Measurements from ENCODE around the gene TGFBR3.

The TGFBR3 gene

DNA sequence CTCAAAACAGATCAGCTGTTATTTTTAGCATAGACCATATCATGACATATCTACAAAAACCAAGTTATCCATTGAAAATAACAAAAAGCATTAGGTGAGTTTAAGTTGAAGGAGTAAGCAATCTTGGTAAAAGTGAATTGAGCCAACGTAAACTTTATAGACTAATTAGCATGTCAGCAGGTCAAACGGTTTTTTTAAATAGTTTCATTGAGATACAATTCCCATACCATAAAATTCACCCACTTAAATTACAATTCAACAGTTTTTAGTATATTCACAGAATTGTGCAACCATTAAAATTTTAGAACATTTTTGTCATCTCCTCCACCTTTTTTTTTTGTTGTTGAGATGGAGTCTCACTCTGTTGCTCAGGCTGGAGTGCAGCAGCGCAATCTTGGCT, 92.1 kb downstream of the TGFBR3 start:
- H3K9me3 Mint-ChIP-seq = no peaks in the 10 kb centered on the region
- H3K4me1 Mint-ChIP-seq (ENCODE audit: low read depth in 2 of 2) = peaks cover 40 to 58% of the 10 kb centered on the region in 2 donors
- H3K4me3 Mint-ChIP-seq = no peak overlapping the region
- no peaks in the 10 kb centered on the region for H3K27me3 Mint-ChIP-seq
- ATAC-seq (replicated peaks) (no peak), DNase-seq (no peak)
- no peak overlapping the region for H3K27ac Mint-ChIP-seq
- H3K36me3 Mint-ChIP-seq (ENCODE audit: insufficient read depth) = peaks cover 30% of the 10 kb centered on the region

DNA sequence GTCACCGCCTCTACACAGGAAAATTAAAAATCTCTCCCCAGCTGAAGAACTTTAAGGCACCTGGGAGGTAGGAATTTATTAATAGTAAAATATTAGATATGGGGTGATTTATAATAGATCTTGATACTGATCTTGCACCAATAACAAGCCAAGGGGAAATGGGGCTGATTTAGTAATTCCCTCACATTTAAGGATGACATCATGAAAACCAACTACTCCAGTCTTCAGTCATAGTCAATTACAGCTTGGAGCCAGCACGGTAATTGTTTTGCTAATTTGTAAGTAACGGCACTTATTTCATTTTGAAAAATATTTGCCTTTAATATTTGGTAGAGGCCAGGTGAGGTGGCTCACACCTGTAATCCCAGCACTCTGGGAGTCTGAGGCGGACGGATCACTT, 92.8 kb downstream of the TGFBR3 start:
- no peak overlapping the region for H3K4me3 Mint-ChIP-seq
- H3K36me3 Mint-ChIP-seq (ENCODE audit: insufficient read depth) = peaks cover 30% of the 10 kb centered on the region
- H3K27me3 Mint-ChIP-seq = no peaks in the 10 kb centered on the region
- peaks cover 35 to 54% of the 10 kb centered on the region in 2 donors for H3K4me1 Mint-ChIP-seq (ENCODE audit: low read depth in 2 of 2)
- DNase-seq (no peak), ATAC-seq (replicated peaks) (no peak)
- H3K9me3 Mint-ChIP-seq = no peaks in the 10 kb centered on the region
- peak overlapping the region in 1 of 2 donors; percentile 58 for H3K27ac Mint-ChIP-seq

DNA sequence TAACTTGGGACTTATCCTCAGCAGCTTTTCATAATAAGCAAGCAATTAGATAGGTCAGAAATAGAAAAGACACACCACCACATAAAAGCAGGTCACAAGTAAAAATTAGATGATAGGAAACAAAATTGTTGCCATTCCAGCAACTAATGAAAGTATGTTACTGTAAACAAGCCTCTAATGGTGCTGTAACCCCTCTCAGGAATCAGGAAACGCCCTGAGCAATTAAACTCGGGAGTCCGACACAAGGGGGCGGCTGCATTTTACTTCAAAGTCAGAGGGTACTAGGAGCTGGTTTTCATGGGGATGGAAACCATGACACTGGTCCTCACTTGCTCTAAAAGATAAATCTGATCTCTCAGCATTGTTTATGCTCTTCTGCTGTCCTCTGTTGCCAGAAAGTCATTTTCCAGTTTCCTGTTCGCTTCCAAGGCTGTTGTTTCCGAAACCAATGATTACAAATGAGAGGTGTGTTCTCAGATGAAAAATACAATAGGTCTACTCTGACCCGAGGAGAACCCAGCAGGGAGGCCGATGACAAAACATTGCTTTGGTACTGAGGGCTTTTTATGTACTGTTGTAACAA, 93.4 kb downstream of the TGFBR3 start:
- H3K4me3 Mint-ChIP-seq = peak overlapping the region in 1 of 2 donors; percentile 55
- H3K4me1 Mint-ChIP-seq (ENCODE audit: low read depth in 2 of 2) = peaks cover 36 to 57% of the 10 kb centered on the region in 2 donors
- no peaks in the 10 kb centered on the region for H3K9me3 Mint-ChIP-seq
- no peak for ATAC-seq (replicated peaks)
- no peaks in the 10 kb centered on the region for H3K27me3 Mint-ChIP-seq
- DNase-seq = no peak
- H3K36me3 Mint-ChIP-seq (ENCODE audit: insufficient read depth) = peaks cover 32% of the 10 kb centered on the region
- H3K27ac Mint-ChIP-seq = peak overlapping the region; percentile 58 to 90

DNA sequence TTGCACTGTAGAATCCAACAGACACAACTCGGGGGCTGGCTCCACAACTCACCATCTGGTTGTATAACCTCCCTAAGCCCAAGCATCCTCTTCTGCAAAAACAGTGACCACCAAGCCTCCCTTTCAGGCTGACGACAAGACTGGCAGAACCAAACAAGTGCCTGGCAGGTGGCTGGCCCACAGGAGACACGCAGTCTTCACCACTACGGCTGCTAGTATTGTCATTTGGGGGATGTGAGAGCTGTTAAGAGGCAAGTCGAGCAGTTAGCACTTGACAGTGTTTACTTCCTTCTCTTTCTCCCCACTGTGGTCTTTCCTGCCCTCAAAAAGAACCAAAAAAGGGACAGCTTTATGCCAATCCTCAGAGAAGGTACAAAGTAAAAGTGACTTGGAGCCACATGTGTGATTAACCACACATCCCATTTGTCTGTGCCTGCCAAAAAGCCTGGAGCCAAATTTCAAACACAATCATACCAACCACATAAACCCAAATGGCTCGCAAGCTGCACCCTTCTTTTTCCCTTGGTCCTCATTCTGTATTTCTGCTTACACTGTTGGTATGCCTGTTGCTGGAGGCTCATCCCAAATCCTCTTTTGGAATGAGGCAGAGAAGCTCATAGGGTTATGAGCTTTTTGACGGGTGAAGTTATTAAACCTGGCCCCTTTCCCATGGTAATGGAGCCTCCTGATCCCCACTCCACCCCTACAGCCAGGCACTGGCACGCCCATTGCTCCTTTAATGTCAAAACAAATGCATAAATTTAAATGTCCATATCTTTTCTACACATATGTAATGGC, 94.1 kb downstream of the TGFBR3 start:
- peak overlapping the region; percentile 58 to 90 for H3K27ac Mint-ChIP-seq
- peaks cover 34 to 59% of the 10 kb centered on the region in 2 donors for H3K4me1 Mint-ChIP-seq (ENCODE audit: low read depth in 2 of 2)
- peak; percentile 83 for ATAC-seq (replicated peaks)

DNA sequence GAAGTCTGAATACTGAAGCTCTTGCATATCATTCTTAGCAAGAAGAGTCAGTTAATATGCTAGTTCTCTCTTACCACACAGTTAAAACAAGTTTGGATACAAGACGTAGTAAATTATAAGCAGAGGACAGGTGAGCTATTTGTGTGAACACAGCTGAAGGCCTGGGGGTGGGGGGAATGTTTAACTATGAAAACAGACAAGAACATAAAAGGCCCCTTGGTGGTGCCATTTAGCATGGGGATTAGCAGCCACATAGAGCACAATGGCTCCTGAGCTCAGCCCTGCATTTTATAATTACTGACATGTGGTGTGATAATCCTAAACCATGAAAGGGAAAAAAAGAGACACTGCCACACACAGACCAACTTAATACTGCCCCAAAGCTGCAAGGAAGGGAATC, 94.8 kb downstream of the TGFBR3 start:
- H3K36me3 Mint-ChIP-seq (ENCODE audit: insufficient read depth) = peaks cover 32% of the 10 kb centered on the region
- peak overlapping the region; percentile 5 to 55 for H3K4me3 Mint-ChIP-seq
- ATAC-seq (replicated peaks) (no peak), DNase-seq (no peak)
- no peaks in the 10 kb centered on the region for H3K27me3 Mint-ChIP-seq
- no peaks in the 10 kb centered on the region for H3K9me3 Mint-ChIP-seq
- peak overlapping the region; percentile 58 to 90 for H3K27ac Mint-ChIP-seq
- H3K4me1 Mint-ChIP-seq (ENCODE audit: low read depth in 2 of 2) = peaks cover 35 to 63% of the 10 kb centered on the region in 2 donors

More for the DNA sequence above, 94.1 kb downstream of the TGFBR3 start:
- no peaks in the 10 kb centered on the region for H3K27me3 Mint-ChIP-seq
- H3K36me3 Mint-ChIP-seq (ENCODE audit: insufficient read depth) = peaks cover 35% of the 10 kb centered on the region
- H3K4me3 Mint-ChIP-seq = peak overlapping the region; percentile 5 to 55
- DNase-seq = peak in 1 of 3 experiments; percentile 8
- no peaks in the 10 kb centered on the region for H3K9me3 Mint-ChIP-seq

DNA sequence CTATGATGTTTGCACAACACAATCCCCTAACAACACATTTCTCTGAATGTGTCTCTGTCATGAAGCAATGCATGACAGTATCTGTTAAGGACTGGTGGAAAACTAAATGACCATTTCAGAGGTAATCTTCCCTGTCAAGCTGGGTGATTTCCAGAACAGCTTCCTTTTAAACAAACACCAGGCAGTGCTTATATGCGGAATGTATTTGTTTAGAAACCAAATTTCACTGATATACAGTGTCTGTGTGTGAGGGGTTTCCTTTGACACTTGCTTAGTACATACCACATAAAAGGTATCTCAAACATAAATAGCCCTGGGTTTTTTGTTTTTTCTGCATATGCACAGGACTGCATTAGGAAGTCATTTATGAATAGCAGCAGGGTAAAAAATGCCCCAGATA, 95.6 kb downstream of the TGFBR3 start:
- no peaks in the 10 kb centered on the region for H3K27me3 Mint-ChIP-seq
- no peak for DNase-seq
- peak overlapping the region; percentile 5 to 55 for H3K4me3 Mint-ChIP-seq
- H3K27ac Mint-ChIP-seq = peak overlapping the region in 1 of 2 donors; percentile 58
- no peaks in the 10 kb centered on the region for H3K9me3 Mint-ChIP-seq
- peaks cover 36 to 64% of the 10 kb centered on the region in 2 donors for H3K4me1 Mint-ChIP-seq (ENCODE audit: low read depth in 2 of 2)
- H3K36me3 Mint-ChIP-seq (ENCODE audit: insufficient read depth) = peaks cover 31% of the 10 kb centered on the region
- ATAC-seq (replicated peaks) = peak; percentile 28

DNA sequence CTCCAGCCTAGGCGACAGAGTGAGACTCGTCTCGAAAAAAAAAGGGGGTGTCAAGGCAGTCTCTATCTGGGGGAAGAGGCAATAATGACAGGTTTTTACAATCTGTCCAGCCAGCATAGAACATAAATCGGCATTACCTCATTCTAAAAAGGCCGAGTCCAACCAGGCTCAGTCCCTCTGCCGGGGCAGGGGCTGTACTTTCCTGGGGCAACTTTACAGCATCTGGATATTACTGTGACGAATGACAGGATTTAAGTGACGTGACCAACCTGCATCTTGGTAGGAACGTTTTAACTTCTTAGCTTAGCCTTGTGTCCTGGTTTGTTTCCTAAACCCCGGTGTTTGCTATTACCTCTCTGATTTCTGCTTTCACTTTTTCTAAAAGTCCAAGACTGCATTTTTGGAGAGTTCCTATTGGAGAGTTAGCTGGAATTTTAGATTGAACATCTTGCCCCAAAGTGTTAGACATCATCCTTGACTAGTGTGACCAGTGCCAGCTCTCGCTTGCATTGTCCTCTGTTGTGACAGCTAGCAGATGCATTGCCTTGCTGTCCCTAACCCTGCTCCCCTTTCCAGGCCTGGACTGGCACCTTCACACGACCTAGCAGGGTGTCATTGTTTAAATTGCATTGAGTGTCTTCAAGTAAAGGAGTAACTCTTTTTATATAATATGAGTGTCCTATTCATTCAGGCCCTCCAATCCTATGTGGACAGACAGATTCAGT, 96.5 kb downstream of the TGFBR3 start:
- no peaks in the 10 kb centered on the region for H3K9me3 Mint-ChIP-seq
- no peak for DNase-seq
- no peak overlapping the region for H3K4me3 Mint-ChIP-seq
- no peak overlapping the region for H3K27ac Mint-ChIP-seq
- H3K4me1 Mint-ChIP-seq (ENCODE audit: low read depth in 2 of 2) = peaks cover 40 to 71% of the 10 kb centered on the region in 2 donors
- H3K36me3 Mint-ChIP-seq (ENCODE audit: insufficient read depth) = peaks cover 23% of the 10 kb centered on the region
- H3K27me3 Mint-ChIP-seq = no peaks in the 10 kb centered on the region
- ATAC-seq (replicated peaks) = no peak

DNA sequence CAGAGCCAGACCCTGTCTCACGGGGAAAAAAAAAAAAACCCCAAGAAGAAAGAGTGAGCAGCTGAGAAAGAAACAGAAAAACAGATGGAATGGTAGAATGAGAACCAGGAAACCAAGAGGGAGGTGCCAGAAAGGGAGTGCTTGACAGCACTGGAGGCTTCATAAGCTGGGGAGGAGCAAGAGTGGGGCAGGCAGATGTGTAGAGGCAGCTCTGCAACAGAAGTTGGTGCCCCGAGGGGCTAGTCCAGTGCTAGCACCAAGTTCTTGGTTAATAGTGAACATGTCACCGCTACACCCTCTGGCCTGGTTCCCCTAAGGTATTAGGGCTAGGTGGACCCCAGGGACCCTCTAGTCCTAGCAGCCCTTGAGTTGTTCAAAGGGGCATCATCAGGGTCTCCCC, 98.0 kb downstream of the TGFBR3 start:
- Mint-ChIP-seq H3K27ac (peak overlapping the region; percentile 85 to 88), H3K36me3 (ENCODE audit: insufficient read depth) (peaks cover 27% of the 10 kb centered on the region), H3K4me3 (peak overlapping the region in 1 of 2 donors; percentile 57), H3K27me3 (no peaks in the 10 kb centered on the region), H3K9me3 (no peaks in the 10 kb centered on the region), H3K4me1 (ENCODE audit: low read depth in 2 of 2) (peaks cover 45 to 70% of the 10 kb centered on the region in 2 donors)
- DNase-seq (no peak), ATAC-seq (replicated peaks) (no peak)

DNA sequence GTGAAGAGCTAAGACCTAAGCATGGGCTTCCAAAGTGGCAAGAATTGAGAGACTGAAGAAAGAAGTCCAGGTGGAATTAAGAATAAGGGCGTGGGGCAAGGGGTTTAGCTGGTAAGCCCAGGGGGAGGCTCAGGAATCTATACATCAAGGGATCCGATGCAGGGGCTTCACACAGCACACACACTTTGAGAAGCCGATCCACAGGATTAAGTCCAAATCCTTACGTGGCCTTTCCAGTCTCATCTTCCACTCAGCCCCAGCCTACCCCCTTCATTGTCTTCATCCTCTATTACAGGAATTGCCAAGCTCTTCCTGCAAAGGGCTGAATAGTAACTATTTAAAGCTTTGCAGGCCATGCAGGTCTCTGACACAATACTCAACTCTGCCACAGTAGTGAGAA, 101.3 kb downstream of the TGFBR3 start:
- Mint-ChIP-seq H3K27me3 (no peaks in the 10 kb centered on the region), H3K27ac (peak overlapping the region in 1 of 2 donors; percentile 4)

DNA sequence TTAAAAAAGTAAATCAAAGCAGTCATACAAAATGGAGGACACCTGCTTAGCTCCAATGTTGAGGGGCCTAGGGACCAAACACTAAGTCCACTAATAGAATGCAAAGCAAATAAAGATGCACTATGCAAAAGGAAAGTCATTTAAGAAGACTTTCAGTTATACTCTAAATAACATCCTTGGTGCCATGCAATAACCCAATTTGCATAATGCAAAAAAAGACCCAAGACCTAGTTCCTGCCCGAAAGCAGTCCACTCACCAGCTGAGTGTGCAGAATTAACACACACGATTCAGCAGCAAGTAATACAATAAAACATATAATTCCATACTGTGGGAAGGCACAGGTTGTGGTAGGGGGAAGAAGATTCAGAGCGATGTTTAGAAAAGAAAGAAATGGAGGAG, 101.8 kb downstream of the TGFBR3 start:
- H3K36me3 Mint-ChIP-seq (ENCODE audit: insufficient read depth) = peaks cover 42% of the 10 kb centered on the region
- peak overlapping the region in 1 of 2 donors; percentile 4 for H3K27ac Mint-ChIP-seq
- peaks cover 25 to 60% of the 10 kb centered on the region in 2 donors for H3K4me1 Mint-ChIP-seq (ENCODE audit: low read depth in 2 of 2)
- no peaks in the 10 kb centered on the region for H3K9me3 Mint-ChIP-seq
- no peak for ATAC-seq (replicated peaks)
- no peaks in the 10 kb centered on the region for H3K27me3 Mint-ChIP-seq
- no peak overlapping the region for H3K4me3 Mint-ChIP-seq
- no peak for DNase-seq

More for the DNA sequence above, 101.3 kb downstream of the TGFBR3 start:
- H3K36me3 Mint-ChIP-seq (ENCODE audit: insufficient read depth) = peaks cover 44% of the 10 kb centered on the region
- no peak overlapping the region for H3K4me3 Mint-ChIP-seq
- DNase-seq (no peak), ATAC-seq (replicated peaks) (no peak)
- peaks cover 26 to 58% of the 10 kb centered on the region in 2 donors for H3K4me1 Mint-ChIP-seq (ENCODE audit: low read depth in 2 of 2)
- no peaks in the 10 kb centered on the region for H3K9me3 Mint-ChIP-seq

DNA sequence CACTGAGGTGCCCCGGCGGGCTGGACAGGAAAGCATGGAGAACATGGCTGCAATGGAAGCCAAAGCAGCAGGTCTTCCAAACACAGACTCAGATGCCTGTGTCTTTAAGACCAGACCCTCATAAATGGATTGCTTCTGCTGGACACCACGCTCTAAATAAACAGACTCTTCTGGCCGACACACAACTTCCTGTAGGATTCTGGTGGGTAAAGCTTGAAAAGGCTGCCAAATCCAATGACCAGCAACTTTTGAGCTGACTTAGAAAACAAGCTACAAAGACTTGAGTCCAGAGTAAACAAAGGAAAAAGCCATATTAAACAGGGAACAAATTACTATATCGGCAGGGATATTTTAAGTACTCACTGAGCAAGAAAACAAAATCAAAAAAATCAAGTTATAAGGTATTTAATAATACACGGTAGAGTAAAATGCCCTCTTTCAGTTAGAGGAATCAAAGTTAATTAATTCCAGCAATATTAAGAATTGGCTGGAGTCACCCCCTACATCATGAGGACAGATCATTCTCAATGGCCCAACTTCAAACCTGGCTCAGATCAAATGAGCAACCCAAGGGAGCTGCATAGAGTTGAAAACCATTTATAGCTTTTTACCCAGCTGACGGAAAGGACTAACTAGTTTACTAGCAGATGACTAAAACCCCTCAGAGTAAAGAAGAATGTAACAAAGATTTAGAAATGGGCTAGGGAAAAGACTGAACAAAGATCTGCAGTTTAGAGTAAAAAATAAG, 102.4 kb downstream of the TGFBR3 start:
- Mint-ChIP-seq H3K36me3 (ENCODE audit: insufficient read depth) (peaks cover 42% of the 10 kb centered on the region), H3K27ac (peak overlapping the region in 1 of 2 donors; percentile 4), H3K27me3 (no peaks in the 10 kb centered on the region), H3K9me3 (no peaks in the 10 kb centered on the region), H3K4me3 (no peak overlapping the region), H3K4me1 (ENCODE audit: low read depth in 2 of 2) (peaks cover 27 to 65% of the 10 kb centered on the region in 2 donors)
- DNase-seq (no peak), ATAC-seq (replicated peaks) (no peak)

DNA sequence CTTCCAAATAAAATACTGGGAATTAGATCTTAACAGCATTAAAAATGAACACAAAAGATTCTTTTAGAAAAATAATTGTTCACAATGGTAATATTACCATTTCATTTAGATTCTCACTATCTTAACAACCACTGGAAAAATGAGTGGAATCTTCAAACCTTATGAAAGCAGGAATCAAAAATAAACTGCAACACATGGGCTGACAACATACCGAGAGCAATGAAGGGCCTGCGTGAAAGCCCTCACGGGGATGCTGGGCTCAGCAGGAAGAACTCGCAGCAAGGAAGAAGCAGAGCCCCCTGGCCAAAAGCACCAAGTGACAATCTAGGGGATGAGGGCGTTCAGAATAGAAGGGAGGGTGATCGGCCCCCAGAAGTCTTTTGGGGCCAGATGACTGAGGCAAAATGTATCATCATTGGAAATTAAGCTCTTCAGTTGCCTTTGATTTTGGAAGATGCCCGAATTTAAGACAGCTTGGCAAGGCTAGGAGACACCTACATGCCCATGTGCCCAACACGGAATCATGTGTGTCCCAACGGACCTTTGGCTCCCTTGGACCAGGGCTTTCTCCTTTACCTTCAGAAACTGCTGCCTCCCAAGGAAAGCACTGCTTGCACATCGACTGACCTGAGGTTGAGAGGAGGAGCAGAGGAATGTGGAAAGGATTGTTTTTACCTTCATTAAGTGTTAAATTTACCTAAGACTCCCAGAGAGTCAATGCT, 103.9 kb downstream of the TGFBR3 start:
- DNase-seq (no peak), ATAC-seq (replicated peaks) (no peak)
- Mint-ChIP-seq H3K36me3 (ENCODE audit: insufficient read depth) (peaks cover 42% of the 10 kb centered on the region), H3K27me3 (no peaks in the 10 kb centered on the region), H3K27ac (peak overlapping the region; percentile 9 to 28), H3K4me3 (no peak overlapping the region), H3K9me3 (no peaks in the 10 kb centered on the region), H3K4me1 (ENCODE audit: low read depth in 2 of 2) (peaks cover 28 to 65% of the 10 kb centered on the region in 2 donors)

All from effector memory CD8-positive, alpha-beta T cell (primary cell).